Brain microvascular endothelial cell (primary cell): ENCODE results near the gene FGR.

Source experiments
- DNase-seq: peaks from one replicate; pipeline ENCODE4 v3.0.0-alpha.2; 2020
- H3K27ac ChIP-seq: fragments of 250-450 bp; sonication (Bioruptor Pico); 2 replicates; pipeline ENCODE4 v1.5.1; 2020; ENCODE audit warnings: mild to moderate bottlenecking, moderate library complexity
- H3K27me3 ChIP-seq: fragments of 250-450 bp; sonication (Bioruptor Pico); replicated peaks from 2 replicates; pipeline ENCODE4 v1.5.1; 2020; ENCODE audit warnings: mild to moderate bottlenecking
- H3K36me3 ChIP-seq: fragments of 250-450 bp; sonication (Bioruptor Pico); replicated peaks from 2 replicates; pipeline ENCODE4 v1.5.1; 2020; ENCODE audit warnings: mild to moderate bottlenecking
- H3K4me3 ChIP-seq: 2 replicates; pipeline ENCODE4 v1.5.1; 2011; ENCODE audit warnings: low read depth, mild to moderate bottlenecking, control low read depth, low read length, moderate library complexity
- CTCF ChIP-seq: IDR thresholded peaks from 2 replicates; pipeline ENCODE4 v1.5.1; 2011; ENCODE audit warnings: low read depth, mild to moderate bottlenecking, moderate library complexity, low read length, control low read depth, inconsistent platforms; ENCODE audit errors: missing control alignments
- in situ Hi-C: cut with HindIII; loops from 2 replicates; pipeline ENCODE4 v1.10.0; 2017; ENCODE audit warnings: low sequenced_read_pairs, low pct_ligation_motif_present

FGR gene

GRCh38 chr1:27568300-27569087 is 66.5 kb downstream of the FGR start:
- peak; percentile 31 for TF ChIP-seq CTCF
- no peaks in the 10 kb centered on the region for H3K27me3 ChIP-seq
- in situ Hi-C loops = loop anchor here (25.0 kb wide), 1 partner anchor 156 kb away; no protein-coding TSS in a partner anchor
- no peaks in the 10 kb centered on the region for H3K36me3 ChIP-seq
- peak overlapping the region; percentile 34 for H3K4me3 ChIP-seq
- no peak overlapping the region for H3K27ac ChIP-seq
- DNase-seq = no peak

- no peak for DNase-seq
- TF ChIP-seq CTCF = no peak
- Histone ChIP-seq H3K36me3 (no peaks in the 10 kb centered on the region), H3K27me3 (no peaks in the 10 kb centered on the region), H3K4me3 (peak overlapping the region; percentile 12), H3K27ac (no peak overlapping the region)
- in situ Hi-C loops = loop anchor here (25.0 kb wide), 1 partner anchor 156 kb away; no protein-coding TSS in a partner anchor
Measured at GRCh38 chr1:27567971-27568299, 67.0 kb downstream of the FGR start.

DNA sequence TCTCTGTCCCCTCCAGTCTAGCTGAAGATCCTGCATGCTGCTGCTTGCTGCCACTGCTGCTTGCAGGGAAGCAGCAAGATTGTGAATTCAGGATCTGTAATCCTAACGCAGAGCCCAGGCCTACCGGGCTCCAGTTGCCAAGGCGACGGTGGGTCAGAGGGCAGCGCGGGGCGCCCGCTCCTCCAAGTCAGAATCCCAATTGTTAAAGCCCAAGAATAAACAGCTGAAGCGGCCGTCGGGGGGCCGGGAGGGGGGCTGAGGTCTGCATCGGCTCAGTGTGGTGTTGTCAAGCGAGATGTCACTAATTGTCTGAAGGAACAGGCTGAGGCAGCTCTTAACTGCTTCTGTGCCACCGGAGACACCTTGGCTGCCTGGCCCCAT is 67.8 kb downstream of the FGR start:
- Histone ChIP-seq H3K36me3 (no peaks in the 10 kb centered on the region), H3K27ac (no peak overlapping the region), H3K4me3 (no peak overlapping the region), H3K27me3 (no peaks in the 10 kb centered on the region)
- in situ Hi-C loops = loop anchor here (25.0 kb wide), 1 partner anchor 155 kb away; no protein-coding TSS in a partner anchor
- DNase-seq = no peak
- TF ChIP-seq CTCF = no peak

- H3K36me3 ChIP-seq = no peaks in the 10 kb centered on the region
- H3K27me3 ChIP-seq = no peaks in the 10 kb centered on the region
- in situ Hi-C loops = loop anchor here (25.0 kb wide), 1 partner anchor 154 kb away; no protein-coding TSS in a partner anchor
- no peak overlapping the region for H3K4me3 ChIP-seq
- TF ChIP-seq CTCF = no peak
- no peak overlapping the region for H3K27ac ChIP-seq
- no peak for DNase-seq
Measured at GRCh38 chr1:27566462-27567145, 68.4 kb downstream of the FGR start.

DNA sequence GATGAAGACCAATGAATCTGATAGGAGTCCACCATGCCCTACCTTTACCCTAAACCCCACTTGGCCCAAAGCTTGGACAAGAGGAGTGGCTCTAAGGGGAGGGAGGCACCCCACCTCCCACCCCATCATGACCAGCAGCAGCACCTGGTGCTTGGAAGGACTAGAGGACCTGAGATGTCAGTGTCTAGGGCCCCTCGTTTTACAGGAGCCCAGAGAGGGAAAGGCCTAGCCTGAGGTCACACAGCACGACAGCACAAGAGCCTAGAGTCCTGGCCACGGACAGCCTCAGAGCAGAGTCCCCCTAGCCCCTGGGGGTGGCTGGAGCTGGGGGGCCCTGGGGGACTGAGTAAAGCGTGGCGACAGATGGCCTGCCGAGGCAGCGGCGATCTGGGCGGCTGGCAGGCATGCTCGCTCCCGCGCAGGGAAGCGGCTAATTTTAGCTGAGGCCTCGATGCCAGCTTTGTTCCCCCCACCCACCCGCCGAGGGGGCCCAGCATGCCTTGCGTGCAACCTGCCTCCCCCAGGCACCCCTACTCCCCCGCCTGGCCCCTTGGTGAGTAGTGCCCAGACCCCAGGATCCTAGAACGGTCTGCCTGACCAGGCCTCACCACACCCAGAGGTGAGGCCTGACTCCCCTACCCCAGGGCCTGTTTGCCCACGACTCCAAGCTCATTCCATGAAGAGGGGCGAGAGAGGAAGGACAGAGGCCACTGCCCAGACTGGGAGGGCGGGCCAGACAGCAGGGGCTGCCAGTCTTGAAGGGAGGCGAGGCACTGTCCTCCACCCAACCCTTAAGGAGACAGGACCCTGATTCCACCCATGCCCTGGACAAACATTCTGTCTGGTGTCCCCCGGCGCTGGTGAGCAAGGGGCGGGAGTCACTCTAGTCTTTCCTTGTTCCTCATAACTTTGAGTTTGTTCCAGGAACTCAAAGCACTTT is 70.0 kb downstream of the FGR start:
- H3K27ac ChIP-seq = no peak overlapping the region
- in situ Hi-C loops = loop anchor here (25.0 kb wide), 1 partner anchor 153 kb away; no protein-coding TSS in a partner anchor
- H3K36me3 ChIP-seq = no peaks in the 10 kb centered on the region
- H3K4me3 ChIP-seq = no peak overlapping the region
- no peak for DNase-seq
- no peaks in the 10 kb centered on the region for H3K27me3 ChIP-seq
- no peak for TF ChIP-seq CTCF
